ENCODE data around the gene TNIP3.

TNIP3 gene

DNA sequence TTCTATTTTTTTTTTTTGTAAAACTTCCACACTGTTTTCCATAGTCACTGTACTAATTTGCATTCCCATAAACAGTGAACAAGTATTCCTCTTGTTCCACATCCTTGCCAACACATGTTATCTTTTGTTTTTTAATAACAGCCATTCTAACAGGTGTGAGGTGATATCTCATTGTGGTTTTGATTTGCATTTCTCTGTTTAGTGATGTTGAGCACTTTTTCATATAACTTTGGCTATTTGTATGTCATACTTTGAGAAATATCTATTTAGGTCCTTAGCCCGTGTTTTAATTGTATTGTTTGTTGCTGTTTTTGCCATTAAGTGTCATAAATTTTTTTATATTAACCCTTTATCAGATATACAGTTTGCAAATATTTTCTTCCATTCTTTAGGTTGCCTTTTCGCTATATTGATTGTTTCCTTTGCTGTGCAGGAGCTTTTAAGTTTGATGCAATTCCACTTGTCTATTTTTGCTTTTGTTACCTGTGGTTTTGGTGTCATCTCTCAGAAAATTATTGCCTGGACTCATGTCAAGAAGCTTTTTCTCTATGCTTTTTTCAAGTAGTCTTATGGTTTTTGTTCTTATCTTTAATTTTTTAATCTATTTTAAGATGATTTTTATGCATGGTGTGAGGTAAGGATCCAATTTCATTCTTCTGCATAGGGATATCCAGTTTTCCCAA is 63.9 kb downstream of the TNIP3 start:
- no peak for DNase-seq (ENCODE audit: low read depth, low spot score)
- Histone ChIP-seq H3K36me3 (ENCODE audit: insufficient read depth, insufficient read length, low read length) (no peaks in the 10 kb centered on the region), H3K9me3 (ENCODE audit: insufficient read depth, low read length) (no peaks in the 10 kb centered on the region), H3K4me1 (ENCODE audit: insufficient read depth, insufficient read length) (no peaks in the 10 kb centered on the region), H3K4me3 (ENCODE audit: insufficient read length, low read depth) (no peak overlapping the region), H3K27me3 (ENCODE audit: insufficient read depth, insufficient read length) (no peaks in the 10 kb centered on the region), H3K9ac (ENCODE audit: insufficient read length, low read depth) (no peak overlapping the region)
- TF ChIP-seq ZNF274 (IDR thresholded peaks at IDR 0.05; ENCODE audit: low read depth, low read length) (no peak), YY1 (IDR thresholded peaks at IDR 0.05; ENCODE audit: insufficient read depth, insufficient read length) (no peak), SUZ12 (IDR thresholded peaks at IDR 0.05; ENCODE audit: extremely low read depth, insufficient read depth, insufficient read length) (no peak)

DNA sequence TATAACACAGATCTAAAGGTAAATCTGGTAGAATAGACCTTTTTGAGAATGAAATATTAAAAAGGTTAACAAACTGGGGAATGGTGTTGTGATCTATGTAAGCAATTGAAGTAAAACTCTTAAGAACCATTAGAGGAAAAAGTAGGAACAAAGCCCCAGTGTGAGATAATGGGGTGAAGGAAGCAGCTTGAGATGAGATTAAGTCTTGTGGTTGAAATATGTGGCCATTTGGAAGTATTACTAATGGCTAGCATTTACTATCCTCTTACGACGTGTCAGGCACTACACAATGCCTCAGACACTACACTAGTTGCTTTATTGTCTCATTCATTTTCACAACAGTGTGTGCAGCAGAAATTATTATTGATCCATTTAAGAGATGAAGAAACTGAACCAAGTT is 65.9 kb downstream of the TNIP3 start:
- no peak for DNase-seq (ENCODE audit: low read depth, low spot score)
- Histone ChIP-seq H3K9ac (ENCODE audit: insufficient read length, low read depth) (no peak overlapping the region), H3K36me3 (ENCODE audit: insufficient read depth, insufficient read length, low read length) (no peaks in the 10 kb centered on the region), H3K27me3 (ENCODE audit: insufficient read depth, insufficient read length) (no peaks in the 10 kb centered on the region), H3K4me1 (ENCODE audit: insufficient read depth, insufficient read length) (no peaks in the 10 kb centered on the region), H3K9me3 (ENCODE audit: insufficient read depth, low read length) (no peaks in the 10 kb centered on the region), H3K4me3 (ENCODE audit: insufficient read length, low read depth) (no peak overlapping the region)
- TF ChIP-seq YY1 (IDR thresholded peaks at IDR 0.05; ENCODE audit: insufficient read depth, insufficient read length) (no peak), SUZ12 (IDR thresholded peaks at IDR 0.05; ENCODE audit: extremely low read depth, insufficient read depth, insufficient read length) (no peak), ZNF274 (IDR thresholded peaks at IDR 0.05; ENCODE audit: low read depth, low read length) (no peak)

DNA sequence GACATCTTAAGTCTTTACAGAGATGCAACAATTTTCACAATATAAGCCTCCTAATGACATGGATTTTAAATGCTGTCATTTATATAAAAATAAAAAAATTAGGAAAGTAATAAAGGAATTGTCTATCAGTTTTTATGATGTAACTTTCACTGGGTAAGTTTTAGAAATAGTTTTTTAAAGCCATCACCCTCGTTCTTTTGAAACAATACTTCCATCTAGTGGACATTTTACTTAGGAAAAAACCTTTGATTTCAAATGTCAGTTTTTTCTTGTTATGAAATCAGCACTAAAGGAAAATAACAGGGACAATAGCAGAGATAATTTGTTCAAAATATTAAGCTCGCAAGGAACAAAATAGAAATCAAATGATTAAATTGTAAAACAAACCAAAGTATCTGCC is 67.5 kb downstream of the TNIP3 start:
- Histone ChIP-seq H3K36me3 (ENCODE audit: insufficient read depth, insufficient read length, low read length) (no peaks in the 10 kb centered on the region), H3K9ac (ENCODE audit: insufficient read length, low read depth) (no peak overlapping the region), H3K27me3 (ENCODE audit: insufficient read depth, insufficient read length) (no peaks in the 10 kb centered on the region), H3K4me3 (ENCODE audit: insufficient read length, low read depth) (no peak overlapping the region), H3K9me3 (ENCODE audit: insufficient read depth, low read length) (no peaks in the 10 kb centered on the region), H3K4me1 (ENCODE audit: insufficient read depth, insufficient read length) (no peaks in the 10 kb centered on the region)
- no peak for TF ChIP-seq SUZ12 (IDR thresholded peaks at IDR 0.05; ENCODE audit: extremely low read depth, insufficient read depth, insufficient read length)
- TF ChIP-seq ZNF274 (IDR thresholded peaks at IDR 0.05; ENCODE audit: low read depth, low read length): no peak
- TF ChIP-seq YY1 (IDR thresholded peaks at IDR 0.05; ENCODE audit: insufficient read depth, insufficient read length): no peak
- no peak for DNase-seq (ENCODE audit: low read depth, low spot score)

DNA sequence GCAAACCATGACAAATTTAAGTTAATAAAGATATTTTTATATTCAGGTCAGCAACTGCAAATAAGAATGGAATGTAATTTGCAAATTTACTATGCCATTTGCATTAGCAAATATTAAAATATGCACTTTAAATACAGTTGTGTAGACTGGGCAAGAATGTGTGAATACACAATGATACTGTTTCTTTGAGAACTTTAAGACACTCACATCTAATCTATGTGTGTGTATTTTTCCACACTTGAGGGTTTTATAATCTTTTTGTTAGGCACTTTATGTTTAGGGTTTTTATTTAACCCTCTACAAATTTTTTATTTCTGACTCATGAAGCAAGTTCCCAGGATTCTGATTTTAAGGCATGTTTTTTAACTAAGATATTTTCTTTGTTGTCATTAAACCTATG is 67.9 kb downstream of the TNIP3 start:
- no peak for TF ChIP-seq SUZ12 (IDR thresholded peaks at IDR 0.05; ENCODE audit: extremely low read depth, insufficient read depth, insufficient read length)
- no peak for TF ChIP-seq ZNF274 (IDR thresholded peaks at IDR 0.05; ENCODE audit: low read depth, low read length)
- no peak for TF ChIP-seq YY1 (IDR thresholded peaks at IDR 0.05; ENCODE audit: insufficient read depth, insufficient read length)
- H3K9me3 ChIP-seq (ENCODE audit: insufficient read depth, low read length): no peaks in the 10 kb centered on the region
- H3K27me3 ChIP-seq (ENCODE audit: insufficient read depth, insufficient read length): no peaks in the 10 kb centered on the region
- H3K4me1 ChIP-seq (ENCODE audit: insufficient read depth, insufficient read length): no peaks in the 10 kb centered on the region
- no peaks in the 10 kb centered on the region for H3K36me3 ChIP-seq (ENCODE audit: insufficient read depth, insufficient read length, low read length)
- no peak overlapping the region for H3K4me3 ChIP-seq (ENCODE audit: insufficient read length, low read depth)
- no peak overlapping the region for H3K9ac ChIP-seq (ENCODE audit: insufficient read length, low read depth)
- no peak for DNase-seq (ENCODE audit: low read depth, low spot score)

DNA sequence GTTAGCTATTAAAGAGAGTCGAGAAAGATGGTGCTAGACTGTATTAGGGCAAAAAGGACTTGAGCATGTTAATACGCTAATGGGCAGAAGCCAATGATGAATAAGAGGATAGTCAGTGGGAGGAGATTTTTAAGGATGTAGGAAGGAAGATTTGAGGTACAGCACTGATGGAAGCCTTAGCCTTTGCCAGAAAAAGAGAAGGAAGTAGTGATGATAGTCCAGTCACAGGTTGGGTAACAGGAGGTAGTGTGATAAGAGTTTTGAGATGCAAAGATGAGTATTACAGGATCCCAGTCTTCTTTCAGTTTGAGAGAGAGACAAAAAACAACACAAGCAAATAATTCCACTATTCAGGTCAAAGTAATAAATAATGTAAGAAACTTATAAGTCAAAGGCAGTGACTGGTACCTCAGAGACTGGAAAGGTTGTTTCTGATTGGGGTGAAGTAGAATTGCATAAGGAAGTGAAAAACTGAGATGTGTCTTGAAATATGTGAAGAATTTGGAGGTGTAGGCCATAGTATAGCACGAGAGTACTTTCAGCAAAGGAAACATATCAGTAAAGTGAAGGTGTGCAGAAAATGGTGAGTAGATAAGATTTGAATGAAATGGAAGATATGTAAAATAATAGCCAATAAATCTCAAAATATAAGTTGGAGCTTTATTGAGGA is 69.7 kb downstream of the TNIP3 start:
- DNase-seq (ENCODE audit: low read depth, low spot score): no peak
- no peaks in the 10 kb centered on the region for H3K27me3 ChIP-seq (ENCODE audit: insufficient read depth, insufficient read length)

DNA sequence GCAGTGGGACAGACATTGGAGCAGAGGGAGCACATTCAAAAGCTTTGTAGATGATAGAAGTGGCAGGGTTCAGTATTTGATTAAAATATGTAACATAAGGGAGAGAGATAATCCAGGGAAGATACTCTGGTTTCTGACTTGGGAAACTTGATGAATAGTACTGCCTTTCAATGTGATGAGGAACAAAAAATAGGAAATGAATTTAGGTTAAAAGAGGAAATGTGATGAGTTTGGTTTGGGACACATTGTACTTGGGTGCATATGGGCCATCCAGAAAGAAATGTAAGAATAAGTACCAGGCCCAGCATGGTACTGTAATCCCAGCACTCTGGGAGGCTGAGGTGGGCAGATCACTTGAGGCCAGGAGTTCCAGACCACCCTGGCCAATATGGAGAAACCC is 70.9 kb downstream of the TNIP3 start:
- Histone ChIP-seq H3K36me3 (ENCODE audit: insufficient read depth, insufficient read length, low read length) (no peaks in the 10 kb centered on the region), H3K9me3 (ENCODE audit: insufficient read depth, low read length) (no peaks in the 10 kb centered on the region), H3K27me3 (ENCODE audit: insufficient read depth, insufficient read length) (no peaks in the 10 kb centered on the region), H3K4me1 (ENCODE audit: insufficient read depth, insufficient read length) (no peaks in the 10 kb centered on the region), H3K9ac (ENCODE audit: insufficient read length, low read depth) (no peak overlapping the region), H3K4me3 (ENCODE audit: insufficient read length, low read depth) (no peak overlapping the region)
- TF ChIP-seq ZNF274 (IDR thresholded peaks at IDR 0.05; ENCODE audit: low read depth, low read length): no peak
- TF ChIP-seq YY1 (IDR thresholded peaks at IDR 0.05; ENCODE audit: insufficient read depth, insufficient read length): no peak
- TF ChIP-seq SUZ12 (IDR thresholded peaks at IDR 0.05; ENCODE audit: extremely low read depth, insufficient read depth, insufficient read length): no peak
- DNase-seq (ENCODE audit: low read depth, low spot score): no peak

More for the DNA sequence above, 69.7 kb downstream of the TNIP3 start:
- no peaks in the 10 kb centered on the region for H3K9me3 ChIP-seq (ENCODE audit: insufficient read depth, low read length)
- no peak overlapping the region for H3K9ac ChIP-seq (ENCODE audit: insufficient read length, low read depth)
- TF ChIP-seq ZNF274 (IDR thresholded peaks at IDR 0.05; ENCODE audit: low read depth, low read length) (no peak), SUZ12 (IDR thresholded peaks at IDR 0.05; ENCODE audit: extremely low read depth, insufficient read depth, insufficient read length) (no peak), YY1 (IDR thresholded peaks at IDR 0.05; ENCODE audit: insufficient read depth, insufficient read length) (no peak)
- no peaks in the 10 kb centered on the region for H3K4me1 ChIP-seq (ENCODE audit: insufficient read depth, insufficient read length)
- no peak overlapping the region for H3K4me3 ChIP-seq (ENCODE audit: insufficient read length, low read depth)
- no peaks in the 10 kb centered on the region for H3K36me3 ChIP-seq (ENCODE audit: insufficient read depth, insufficient read length, low read length)

DNA sequence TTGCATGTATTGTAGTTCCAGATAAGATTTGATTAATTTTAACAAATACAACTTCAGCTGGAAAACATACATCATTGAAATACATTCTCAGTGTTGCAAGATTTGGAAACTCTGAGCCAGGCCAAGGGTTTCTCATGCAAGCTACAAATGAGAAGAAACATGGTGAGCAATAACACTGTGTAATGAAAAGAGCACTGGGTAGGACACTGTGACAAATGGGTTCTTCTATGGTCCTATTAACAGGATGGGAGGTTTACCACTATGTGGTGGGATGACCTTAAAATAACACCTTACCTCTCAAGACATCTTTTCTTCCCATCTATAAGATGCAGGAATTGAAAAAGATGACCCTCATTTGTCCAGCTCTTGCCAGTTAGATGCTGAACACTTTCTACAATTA is 72.2 kb downstream of the TNIP3 start:
- no peak for TF ChIP-seq YY1 (IDR thresholded peaks at IDR 0.05; ENCODE audit: insufficient read depth, insufficient read length)
- no peak for TF ChIP-seq SUZ12 (IDR thresholded peaks at IDR 0.05; ENCODE audit: extremely low read depth, insufficient read depth, insufficient read length)
- TF ChIP-seq ZNF274 (IDR thresholded peaks at IDR 0.05; ENCODE audit: low read depth, low read length): no peak
- no peaks in the 10 kb centered on the region for H3K27me3 ChIP-seq (ENCODE audit: insufficient read depth, insufficient read length)

More for the DNA sequence above, 72.2 kb downstream of the TNIP3 start:
- no peaks in the 10 kb centered on the region for H3K4me1 ChIP-seq (ENCODE audit: insufficient read depth, insufficient read length)
- no peak overlapping the region for H3K4me3 ChIP-seq (ENCODE audit: insufficient read length, low read depth)
- H3K36me3 ChIP-seq (ENCODE audit: insufficient read depth, insufficient read length, low read length): no peaks in the 10 kb centered on the region
- H3K9me3 ChIP-seq (ENCODE audit: insufficient read depth, low read length): no peaks in the 10 kb centered on the region
- DNase-seq (ENCODE audit: low read depth, low spot score): no peak
- no peak overlapping the region for H3K9ac ChIP-seq (ENCODE audit: insufficient read length, low read depth)

Measured in NT2/D1 (cell line).